Measurements from ENCODE around the gene ZNF573.

Gene ZNF573

GRCh38 chr19:37692956-37693620 lies 86.3 kb downstream of the ZNF573 start:
- DNase-seq: no peak

GRCh38 chr19:37691881-37692504 lies 87.4 kb downstream of the ZNF573 start:
- DNase-seq: peak; percentile 9

All from HCEC 1CT (cell line).